GM19193 (cell line): ENCODE data around the gene RANGRF.

Experiments used
- POLR2A ChIP-seq: IDR thresholded peaks from 4 replicates; pipeline ENCODE4 v1.6.1; 2011; ENCODE audit not compliant: insufficient read depth, insufficient read length; ENCODE audit errors: extremely low read depth

Gene RANGRF

DNA sequence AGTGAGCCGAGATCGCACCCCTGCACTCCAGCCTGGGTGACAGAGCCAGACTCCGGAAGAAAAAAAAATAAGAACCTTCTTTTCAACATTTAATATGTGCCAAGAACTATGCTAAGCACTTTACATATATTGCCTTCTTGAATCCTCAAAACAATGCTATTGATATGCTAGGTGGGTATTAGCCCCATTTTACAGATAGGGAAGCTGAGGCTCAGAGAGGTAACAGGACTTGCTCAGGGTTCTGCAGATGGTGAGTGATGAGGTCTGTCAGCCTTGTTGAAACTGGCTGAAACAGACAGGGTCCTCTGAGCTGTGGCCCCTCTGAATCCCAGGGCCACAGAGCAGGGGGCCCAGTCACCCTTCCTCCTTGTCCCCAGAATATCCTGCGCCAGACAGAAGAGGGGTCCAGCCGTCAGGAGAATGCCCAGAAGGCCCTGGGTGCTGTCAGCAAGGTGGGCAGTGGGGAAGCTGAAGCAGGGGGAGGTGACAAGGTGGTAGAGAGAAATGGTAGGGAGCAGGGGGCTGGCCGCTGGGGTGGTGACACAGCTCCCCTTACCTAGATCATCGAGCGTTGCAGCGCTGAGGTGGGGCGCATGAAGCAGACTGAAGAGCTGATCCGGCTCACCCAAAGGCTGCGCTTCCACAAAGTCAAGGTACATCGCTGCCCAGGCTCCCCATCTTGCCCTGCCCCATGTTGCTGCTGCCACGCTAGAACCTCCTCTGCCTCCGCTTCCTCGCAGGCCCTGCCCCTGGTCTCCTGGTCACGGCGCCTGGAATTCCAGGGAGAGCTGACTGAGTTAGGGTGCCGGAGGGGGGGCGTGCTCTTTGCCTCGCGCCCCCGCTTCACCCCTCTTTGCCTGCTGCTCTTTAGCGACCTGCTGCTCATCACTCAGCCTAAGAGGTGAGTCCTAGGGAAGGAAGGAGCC is 29.8 kb downstream of the RANGRF start:
- TF ChIP-seq POLR2A = no peak

DNA sequence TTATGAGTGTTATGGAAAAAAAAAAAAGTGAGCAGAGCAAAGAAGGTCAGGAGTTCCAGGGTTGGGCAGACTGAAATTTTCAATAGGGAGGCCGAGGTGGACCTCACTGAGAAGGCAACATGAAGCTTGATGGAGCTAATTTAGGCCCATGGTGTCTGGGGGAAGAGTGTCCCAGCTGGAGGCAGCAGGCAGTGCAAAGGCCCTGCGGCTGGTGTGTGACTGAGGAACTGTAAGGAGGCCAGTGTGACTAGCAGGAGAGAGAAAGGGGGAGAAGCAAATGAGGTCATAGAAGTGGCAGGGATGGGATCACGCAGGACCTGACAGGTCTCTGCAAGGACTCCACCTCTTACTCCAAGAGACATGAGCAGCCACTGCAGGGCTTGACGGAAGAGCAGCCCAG is 31.8 kb downstream of the RANGRF start:
- no peak for TF ChIP-seq POLR2A

DNA sequence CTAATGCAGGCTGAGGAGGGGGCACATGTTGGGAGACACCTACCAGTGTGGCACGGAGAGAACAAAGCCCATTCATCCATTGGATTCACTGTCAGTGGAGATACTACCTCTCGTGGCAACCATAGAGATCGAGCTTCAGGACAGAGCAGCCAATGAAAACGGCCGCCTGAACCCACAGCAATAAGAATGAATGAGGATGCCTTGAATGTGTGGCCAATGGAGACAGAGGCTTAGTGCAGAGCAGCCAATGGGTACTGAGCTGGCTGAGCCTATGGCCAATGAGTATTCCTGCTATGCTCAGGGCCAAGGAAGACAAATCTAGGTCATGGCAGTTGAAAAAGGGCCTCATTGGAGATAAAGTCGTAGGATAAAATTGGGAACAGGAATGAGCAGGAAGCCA is 32.5 kb downstream of the RANGRF start:
- TF ChIP-seq POLR2A = no peak

DNA sequence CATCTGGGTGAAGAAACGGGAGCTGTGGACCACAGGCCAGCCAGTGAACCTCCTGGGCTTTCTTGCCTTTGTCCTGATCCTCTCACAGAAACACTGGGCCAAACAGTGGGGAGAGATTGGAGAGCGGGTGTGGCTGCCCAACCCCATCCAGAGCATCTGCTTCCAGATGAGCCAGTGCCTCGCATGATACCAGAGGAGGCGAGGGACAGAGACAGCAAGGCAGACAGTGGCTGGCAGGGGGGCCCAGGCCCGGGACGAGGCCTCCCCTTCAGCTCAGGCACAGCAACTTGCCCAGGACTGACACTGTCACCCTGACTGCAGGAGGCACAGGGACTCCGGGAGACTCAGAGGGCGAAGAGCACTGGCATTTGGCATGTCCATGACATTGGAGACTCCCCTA is 33.6 kb downstream of the RANGRF start:
- no peak for TF ChIP-seq POLR2A

DNA sequence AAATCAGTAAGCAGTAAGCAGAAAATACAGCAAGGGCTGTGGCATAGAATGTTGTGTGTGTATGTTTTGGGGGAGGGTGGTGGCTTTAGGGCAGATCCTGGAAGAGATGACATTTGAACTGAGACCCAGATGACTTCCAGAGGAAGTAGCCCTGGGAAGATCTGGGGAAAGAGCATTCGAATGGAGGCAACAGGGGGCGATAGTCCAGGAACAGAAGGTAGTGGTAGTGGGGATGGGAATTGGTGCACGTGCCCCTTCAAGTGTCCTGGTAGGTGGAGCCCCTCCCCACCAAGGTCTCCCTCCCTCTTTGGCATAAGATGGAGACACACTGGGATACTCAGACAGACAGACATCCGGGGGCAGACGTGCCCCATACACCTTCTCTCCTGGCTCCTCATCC is 35.7 kb downstream of the RANGRF start:
- TF ChIP-seq POLR2A = no peak

DNA sequence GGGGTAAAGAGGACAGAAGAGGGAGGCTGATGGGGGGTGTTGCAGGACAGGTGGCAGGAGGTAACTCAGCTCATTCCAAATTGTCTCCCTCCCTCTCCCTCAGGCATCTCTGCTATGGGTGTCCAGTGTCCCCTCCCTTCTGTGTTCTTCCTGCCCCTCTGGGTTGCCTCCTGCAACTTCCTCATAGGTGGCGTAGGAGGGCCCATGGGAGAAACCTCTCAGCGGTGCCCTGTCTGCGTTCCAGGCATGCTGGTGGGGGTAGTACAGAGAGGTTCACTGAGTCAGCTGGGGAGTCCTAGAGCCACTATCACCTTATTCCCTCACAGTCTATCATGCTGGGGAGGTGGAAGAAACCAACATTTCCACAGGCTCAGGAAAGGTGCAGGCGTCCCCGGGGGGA is 36.5 kb downstream of the RANGRF start:
- TF ChIP-seq POLR2A = no peak

DNA sequence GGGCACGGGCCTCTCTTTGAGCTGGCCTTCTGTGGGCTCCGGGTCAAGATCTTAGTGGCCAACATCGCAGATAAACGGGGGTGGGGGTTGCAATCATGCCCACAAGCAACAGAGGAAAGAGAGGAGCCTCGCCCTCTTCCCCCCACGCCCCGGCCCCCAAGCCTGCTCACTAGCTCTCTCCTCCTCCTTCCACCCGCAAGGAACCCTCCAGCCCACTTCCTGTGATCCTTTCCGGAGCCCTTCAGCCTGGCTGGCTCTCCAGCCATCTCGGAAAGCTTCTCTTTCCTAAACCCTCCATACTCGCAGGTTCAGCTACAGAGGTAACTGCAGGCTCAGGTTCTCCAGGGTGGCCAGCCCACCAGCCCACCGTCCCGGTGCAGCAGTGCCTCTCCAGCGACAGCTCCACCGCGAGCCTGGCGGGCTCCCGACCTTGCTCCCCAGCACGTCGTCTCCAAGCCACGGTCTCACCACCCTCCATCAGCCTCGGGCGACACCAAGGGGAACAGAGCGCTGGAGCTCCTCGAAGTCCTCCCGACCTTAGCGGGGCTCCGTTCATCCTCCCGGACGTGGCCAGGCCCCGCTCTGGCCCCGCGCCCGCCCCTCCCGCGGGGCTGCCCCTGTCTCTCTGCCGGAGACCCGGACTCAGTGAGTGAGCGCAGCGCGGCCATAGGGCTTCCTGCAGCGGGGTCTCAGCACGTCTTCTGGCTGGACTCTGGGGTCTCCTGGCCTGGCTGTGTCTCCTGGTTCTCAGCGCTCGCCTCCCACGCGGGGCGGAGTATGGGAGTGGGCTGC is 38.2 kb downstream of the RANGRF start:
- no peak for TF ChIP-seq POLR2A

DNA sequence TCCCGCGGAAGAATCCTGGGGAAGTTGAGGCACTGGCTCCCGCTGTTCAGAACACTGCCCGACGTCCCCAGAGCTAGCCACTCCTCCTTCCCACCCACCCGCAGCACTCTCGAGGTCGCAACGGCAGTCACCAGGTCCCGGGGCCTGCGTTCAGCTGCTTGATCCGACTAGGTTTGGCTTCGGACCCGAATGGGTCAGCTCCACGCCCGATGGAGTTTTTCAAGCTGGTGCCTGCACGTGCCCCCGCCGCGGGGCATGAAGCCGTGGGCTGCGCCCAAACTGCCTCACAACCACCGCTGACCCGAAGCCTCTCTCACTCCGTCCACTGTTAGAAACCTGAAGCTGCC is 38.8 kb downstream of the RANGRF start:
- TF ChIP-seq POLR2A = no peak

DNA sequence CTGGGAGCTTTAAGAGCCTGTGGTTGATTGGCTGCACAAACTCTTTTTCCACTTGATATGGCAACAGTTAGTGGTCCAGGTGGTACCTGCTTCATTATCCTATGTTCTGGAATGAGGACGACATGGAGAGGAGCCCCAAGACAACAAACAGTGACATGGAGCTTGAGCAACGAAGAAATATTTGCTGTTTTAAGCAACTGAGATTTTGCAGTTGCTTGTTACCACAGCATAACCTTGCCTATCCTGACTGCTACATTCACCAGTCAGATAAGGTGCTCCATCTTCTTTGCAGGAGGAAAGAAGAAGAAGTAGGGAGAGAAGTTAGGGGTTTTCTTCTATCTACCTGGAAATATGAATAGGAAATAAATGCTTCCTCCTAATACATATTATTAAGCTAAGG is 43.7 kb downstream of the RANGRF start:
- TF ChIP-seq POLR2A = no peak

DNA sequence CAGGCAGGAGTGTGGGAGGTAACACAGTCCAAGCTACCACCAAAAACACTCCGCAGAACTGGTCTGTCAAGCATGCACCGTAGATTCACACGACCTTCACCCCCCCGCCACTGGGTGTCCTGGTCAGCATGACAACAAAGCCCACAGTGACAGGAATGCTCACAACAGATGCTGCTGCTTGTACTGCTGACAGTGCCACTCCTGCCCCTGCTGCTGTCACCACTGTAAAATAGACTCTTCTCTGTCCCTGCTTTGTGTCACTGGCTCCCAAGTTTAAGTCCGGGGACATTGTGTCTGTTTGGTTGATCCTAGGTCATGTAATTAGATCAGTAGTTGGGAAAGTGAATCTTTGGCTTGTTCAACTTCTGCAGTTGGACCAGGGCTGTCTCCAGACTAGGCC is 44.2 kb downstream of the RANGRF start:
- no peak for TF ChIP-seq POLR2A

DNA sequence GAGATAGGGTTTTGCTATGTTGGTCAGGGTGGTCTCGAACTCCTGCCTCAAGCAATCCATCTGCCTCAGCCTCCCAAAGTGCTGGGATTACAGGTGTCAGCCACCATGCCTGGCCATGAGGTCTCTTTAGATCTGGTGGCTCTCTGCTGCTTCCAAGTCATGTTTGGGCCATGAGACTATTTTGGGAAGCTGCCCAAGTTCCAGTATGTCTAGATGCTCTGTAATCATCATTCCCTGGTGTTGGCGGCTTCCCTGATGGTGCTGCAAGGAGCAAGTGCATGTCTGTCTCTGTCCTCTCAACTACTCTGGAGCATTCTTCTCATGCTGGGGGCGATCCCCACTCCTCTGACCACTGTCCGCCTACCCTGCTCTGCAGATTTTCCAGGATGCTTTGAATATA is 44.8 kb downstream of the RANGRF start:
- TF ChIP-seq POLR2A = no peak

DNA sequence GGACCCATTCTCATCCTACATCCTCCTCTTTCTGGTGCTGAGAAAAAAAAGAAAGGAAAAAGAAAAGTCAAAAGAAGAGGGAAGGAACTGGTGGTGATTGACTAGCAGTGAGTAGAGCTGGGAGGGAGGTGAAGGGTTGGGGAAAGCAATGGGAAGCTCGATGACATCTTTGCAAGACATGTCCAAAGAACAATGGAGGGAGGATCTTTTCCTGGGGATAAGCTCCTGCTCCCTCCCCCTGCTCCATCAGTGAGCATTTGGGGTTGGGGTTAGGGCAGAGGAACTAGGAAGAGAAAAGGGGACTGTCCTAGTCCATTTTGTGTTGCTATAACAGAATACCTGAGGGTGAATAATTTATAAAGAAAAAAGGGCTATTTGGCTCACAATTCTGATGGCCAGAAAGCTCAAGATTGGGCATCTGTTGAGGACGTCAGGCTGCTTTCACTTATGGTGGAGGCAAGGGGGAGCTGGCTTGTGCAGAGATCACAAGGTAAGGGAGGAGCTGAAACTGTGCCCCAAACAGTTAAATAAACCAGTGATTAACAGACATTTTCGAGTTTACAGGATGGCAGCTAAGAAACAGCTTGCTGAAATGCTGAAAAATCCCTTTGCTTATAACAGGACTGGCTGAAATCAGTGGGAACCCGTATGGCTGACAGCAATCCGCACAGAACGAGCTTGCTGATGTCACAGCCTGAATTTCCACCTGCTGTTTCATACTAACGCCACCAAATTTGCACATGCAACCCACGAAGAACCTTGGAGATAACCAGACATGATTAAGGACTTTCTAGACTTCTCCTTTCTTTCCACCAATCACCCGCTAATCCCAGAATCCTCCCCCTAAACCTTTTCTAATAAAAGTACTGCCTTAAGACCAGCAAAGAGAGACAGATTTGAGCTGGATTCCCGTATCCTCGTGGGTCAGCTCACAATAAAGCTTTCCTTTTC is 49.6 kb downstream of the RANGRF start:
- TF ChIP-seq POLR2A = no peak

DNA sequence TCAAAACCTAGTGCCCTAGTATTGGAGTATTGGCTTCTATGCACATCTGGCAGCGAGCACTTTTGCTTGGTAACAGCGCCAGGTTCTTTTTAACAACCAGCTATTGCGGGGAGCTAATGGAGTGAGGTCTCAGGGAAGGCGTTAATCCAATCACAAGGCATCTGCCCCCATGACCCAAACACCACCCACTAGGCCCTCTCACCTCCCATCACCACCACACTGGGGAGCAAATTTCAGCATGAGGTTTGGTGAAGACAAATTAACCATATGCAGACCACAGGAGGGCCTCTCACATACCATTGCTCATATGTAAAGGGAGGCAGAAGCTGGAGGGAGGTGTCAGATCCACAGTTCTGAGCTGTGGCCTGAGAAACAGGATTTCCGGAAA is 50.3 kb downstream of the RANGRF start:
- no peak for TF ChIP-seq POLR2A

DNA sequence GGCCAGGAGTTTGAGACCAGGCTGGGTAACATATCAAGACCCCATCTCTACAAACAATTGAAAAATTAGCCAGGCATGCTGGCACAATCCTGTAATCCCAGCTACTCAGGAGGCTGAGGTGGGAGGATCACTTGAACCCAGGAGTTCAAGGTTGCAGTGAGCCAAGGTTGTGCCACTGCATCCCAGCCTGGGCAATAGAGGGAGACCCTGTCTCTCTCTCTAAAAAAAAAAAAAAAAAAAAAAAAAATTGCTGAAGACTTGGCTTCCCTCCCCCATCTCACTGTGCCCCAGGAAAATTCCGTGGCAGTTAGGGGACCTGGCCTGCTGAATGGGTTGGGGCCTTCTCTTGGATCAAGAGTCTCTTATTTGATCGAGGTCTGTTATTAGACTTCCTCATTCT is 51.1 kb downstream of the RANGRF start, which contains the start of gene ODF4:
ODF4 (plus strand) TSS at position 301 of the 400 bp plus-strand sequence. CDS start 212 bp downstream, outside the sequence.
- no peak for TF ChIP-seq POLR2A
